GM21447 (cell line): ENCODE data around the gene CST3.
"Not testable (repeated sequence)": the region's sequence is repeated elsewhere in the genome, so short reads cannot be mapped to it uniquely, and the experiment has no call there.

ENCODE experiments used
- ATAC-seq: cut with Tn5 transposase; IDR thresholded peaks from one replicate; pipeline ENCODE4 v1.9.1; 2021; ENCODE audit not compliant: unreplicated experiment

Gene CST3

GRCh38 chr20:23644164-23644563 is 6.4 kb upstream of the CST3 start:
- ATAC-seq, result no peak

DNA sequence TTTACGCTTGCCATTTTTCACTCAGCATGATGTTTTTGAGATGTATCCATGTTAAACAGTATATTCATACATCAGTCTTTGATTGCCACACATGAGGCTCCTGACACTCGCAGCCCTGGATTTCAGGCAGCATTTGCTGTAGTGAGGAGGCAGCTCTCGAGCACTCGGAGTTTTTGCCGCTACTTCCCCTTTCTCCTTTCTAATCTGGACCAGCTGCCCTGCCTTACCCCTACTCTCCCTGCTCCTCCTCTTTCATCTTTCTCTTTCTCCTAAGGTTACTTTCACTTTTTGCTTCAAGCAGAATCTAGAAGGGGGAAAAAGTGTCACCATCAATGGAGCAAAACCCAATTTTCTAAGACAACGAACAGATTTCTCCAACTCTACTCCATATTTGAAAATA is 5.9 kb upstream of the CST3 start:
- ATAC-seq, result no peak

DNA sequence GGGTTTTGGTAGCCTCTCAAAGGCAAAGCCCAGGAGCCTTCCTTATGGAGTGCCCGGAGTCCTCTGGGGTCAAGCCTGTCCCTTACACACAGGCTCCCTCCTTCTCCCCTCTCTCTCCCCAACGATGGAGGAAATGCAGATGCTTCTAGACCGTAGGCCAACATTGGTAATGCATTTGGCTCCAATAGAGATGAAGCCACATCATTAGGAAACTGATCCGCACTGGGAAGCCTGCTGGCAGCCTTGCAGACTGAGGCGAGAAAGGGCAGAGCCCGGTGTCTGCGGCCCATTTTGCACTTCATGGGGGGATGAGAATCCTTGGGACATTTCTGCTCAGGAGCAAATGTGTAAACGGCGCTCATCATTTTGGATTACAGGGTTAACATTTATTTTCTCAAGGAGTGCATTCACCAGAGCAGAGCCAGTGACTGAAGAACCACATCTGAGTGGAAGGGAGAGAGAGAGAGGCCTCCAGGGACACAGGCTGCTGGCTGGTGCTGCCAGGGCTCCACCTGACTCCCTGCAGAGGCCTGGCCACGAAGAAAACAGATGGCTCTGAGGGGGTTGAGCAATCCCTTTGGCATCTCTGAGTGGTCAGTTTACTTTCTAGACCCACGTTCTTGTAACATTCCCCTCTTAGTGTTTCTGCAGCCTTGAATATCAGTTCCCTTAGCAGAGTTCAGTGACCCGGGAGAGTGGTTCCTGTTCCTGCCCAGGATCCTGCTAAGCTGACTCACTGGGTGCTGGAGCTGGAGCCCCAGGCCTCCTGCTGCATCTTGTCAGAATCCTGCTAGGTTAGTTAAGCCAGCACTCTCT is 4.4 kb upstream of the CST3 start:
- ATAC-seq, result no peak

GRCh38 chr20:23640671-23641667 is 3.2 kb upstream of the CST3 start:
- no peak for ATAC-seq

GRCh38 chr20:23640018-23640601 is 2.4 kb upstream of the CST3 start:
- no peak for ATAC-seq

GRCh38 chr20:23639490-23639958 is 1.8 kb upstream of the CST3 start:
- no peak for ATAC-seq

GRCh38 chr20:23638309-23638708 is 554 bp upstream of the CST3 start:
- ATAC-seq, result no peak

DNA sequence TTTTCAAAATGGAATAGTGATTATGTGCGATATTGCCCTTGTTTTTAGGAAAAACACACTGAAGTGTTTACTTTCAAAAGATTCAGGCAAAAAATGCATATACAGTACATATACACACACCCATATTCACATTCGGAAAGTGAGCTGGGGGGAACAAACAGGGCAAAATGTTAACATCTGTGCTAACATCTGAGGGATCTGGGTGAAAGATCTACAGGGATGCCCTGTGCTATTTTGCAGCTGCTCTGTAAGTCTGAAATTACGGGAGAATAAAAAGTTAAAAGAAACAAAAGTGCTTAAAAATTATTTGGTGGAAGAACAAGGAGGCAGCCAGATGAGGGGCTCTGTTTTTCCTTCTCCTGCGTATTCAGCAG is 860 bp downstream of the CST3 start:
- ATAC-seq, result no peak

GRCh38 chr20:23636182-23636907 is 1.4 kb downstream of the CST3 start:
- ATAC-seq, result no peak

DNA sequence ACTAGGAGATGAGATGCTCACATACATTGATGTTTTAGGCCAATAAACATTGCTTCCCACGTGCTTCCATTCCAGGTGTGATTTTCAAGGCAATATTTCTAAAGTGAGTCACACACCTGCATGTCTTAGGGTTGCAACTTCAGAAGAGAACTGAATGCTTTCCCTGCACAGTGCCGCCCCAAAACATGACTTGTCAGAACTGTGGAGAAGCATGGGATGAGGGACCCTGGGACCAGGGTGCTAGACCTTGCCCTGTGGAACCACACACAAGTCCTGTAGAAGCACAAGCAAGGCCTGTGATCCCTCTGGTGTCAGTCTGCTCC is 2.0 kb downstream of the CST3 start:
- ATAC-seq, result not testable (repeated sequence)

- ATAC-seq, result no peak
Measured at GRCh38 chr20:23634985-23635767, 2.6 kb downstream of the CST3 start.

DNA sequence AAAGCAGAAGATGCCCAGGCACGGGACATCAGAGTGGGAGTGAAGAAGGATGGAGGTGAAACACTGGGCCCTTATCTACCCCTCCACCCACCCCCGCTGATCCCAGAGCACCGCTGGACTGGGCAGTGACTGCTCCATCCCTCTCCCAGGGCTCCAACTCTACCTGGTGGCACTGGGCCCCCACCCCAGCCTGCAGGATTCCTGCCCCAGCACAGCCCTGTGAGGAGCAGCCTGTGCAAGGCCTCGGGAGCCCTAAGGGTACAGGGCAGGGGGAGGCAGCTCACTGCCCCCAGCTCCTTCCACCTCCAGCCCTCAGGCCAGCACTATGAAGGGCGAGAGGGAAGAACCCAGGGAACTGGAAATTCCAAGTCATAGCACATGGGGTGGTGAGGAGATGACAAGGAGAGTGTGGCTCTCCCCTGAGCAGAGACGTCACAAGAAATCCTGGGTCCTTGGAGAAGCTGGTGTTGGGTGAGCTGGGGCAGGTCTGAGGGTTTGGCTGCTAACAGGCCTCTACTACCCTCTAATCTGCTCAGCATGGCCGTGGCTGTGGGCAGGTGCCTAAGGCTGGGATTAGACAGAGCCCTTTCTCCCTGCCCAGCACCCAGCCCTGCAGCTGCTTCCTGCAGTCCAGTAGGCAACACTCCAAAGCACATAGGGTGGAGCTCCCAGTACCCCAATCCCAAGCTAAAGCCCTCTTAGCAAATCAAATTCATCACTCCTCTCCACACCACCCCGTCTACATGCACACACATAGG is 3.5 kb downstream of the CST3 start:
- no peak for ATAC-seq

DNA sequence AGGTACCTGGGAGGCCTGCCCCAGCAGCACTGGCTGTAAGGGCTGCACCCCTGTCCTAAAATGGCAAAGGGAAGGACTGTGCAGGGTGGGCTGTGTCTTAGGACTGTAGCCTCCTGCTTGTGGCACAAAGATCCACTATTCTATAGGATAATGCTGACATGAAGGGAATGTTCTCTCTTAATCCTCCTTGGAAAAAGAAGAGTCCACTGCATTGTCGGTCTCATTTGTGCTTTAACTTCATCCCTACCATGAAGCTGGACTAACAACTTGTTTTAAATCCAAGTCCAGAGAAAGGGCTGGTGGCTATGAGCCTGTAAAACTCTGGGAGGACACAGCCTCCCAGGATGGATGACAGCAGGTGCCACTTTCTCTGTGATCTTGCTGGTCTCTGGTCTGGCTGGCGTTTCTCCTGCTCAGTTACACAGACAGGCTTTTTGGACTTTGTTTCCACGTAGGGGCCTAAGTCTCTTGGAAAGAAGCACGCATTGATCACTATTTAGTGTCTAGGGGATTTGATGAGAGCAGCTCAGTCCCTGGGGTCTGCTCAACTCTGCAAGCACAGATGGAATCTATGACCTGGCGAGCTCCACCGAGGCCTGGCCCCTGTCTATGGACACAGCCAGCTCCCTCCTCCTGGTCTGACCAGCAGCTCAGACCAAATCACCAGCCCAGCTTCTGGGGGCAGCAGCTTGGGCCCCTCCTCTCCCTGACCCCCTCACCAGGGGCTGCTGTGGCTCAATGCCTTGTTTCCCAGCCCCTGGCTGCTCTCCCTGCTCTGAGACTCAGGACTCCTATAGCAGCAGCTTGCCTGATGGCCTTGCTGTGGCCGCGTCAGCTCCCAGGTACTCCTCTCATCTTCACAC is 4.8 kb downstream of the CST3 start:
- ATAC-seq, result no peak

GRCh38 chr20:23631981-23632710 is 5.6 kb downstream of the CST3 start:
- ATAC-seq, result no peak

GRCh38 chr20:23631226-23631822 is 6.4 kb downstream of the CST3 start:
- no peak for ATAC-seq

DNA sequence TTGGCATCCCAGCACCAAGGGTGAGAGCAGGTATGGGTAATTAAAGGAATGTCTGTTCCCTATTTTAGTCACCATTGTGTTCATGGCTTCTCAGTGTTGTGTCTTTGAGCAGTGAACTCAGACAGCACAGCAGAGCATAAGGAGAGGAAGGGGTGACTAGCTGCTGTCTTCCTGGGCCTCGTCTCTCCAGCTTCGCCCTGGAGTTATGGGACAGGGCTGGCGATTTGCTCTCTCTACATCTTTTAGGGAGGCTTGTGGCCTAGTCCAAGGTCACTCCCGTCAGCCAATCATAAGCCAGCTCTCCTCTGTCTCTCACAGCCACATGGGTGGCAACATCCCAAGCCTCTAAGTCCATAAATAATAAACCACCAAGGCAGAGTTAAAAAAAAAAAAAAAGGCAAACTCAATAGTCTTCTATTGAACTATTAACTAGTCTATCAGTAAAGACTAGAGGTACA is 7.3 kb downstream of the CST3 start:
- ATAC-seq, result no peak
